HepG2 (cell line): ENCODE data around the gene GOLGA6D. TPM values are rescaled to one million over a fixed set of nuclear protein-coding genes. Genes with fewer than 3 reads are reported as not detected.
A peak's percentile ranks its signal among the peaks of the same experiment; 100 is the strongest.

Source experiments
- ELF4 ChIP-seq: sonication (generic); formaldehyde crosslinking; IDR thresholded peaks from 2 replicates; pipeline ENCODE4 v1.5.0; 2020; ENCODE audit warnings: missing genetic modification reagents, mild to moderate bottlenecking, moderate library complexity, borderline replicate concordance
- ERF ChIP-seq: IDR thresholded peaks from 2 replicates; pipeline ENCODE4 v1.6.1; 2018; ENCODE audit warnings: missing biosample characterization, missing genetic modification reagents
- ISL2 ChIP-seq: sonication (generic); formaldehyde crosslinking; IDR thresholded peaks from 2 replicates; pipeline ENCODE4 v1.5.0; 2020; ENCODE audit warnings: missing genetic modification reagents
- MIXL1 ChIP-seq: IDR thresholded peaks from 2 replicates; pipeline ENCODE4 v1.6.1; 2016
- NCOA2 ChIP-seq: sonication (generic); formaldehyde crosslinking; IDR thresholded peaks from 2 replicates; pipeline ENCODE4 v1.8.0; 2022; ENCODE audit warnings: inconsistent platforms
- PAWR ChIP-seq: sonication (generic); formaldehyde crosslinking; IDR thresholded peaks from 2 replicates; pipeline ENCODE4 v1.4.0; 2020; ENCODE audit warnings: missing genetic modification reagents, mild to moderate bottlenecking, borderline replicate concordance
- PHF8 ChIP-seq: sonication (generic); formaldehyde crosslinking; IDR thresholded peaks from 2 replicates; pipeline ENCODE4 v1.5.0; 2020; ENCODE audit warnings: missing genetic modification reagents
- RFXANK ChIP-seq: IDR thresholded peaks from 2 replicates; pipeline ENCODE4 v1.6.1; 2016
- SP2 ChIP-seq: sonication (generic); formaldehyde crosslinking; IDR thresholded peaks from 2 replicates; pipeline ENCODE4 v1.5.1; 2020; ENCODE audit warnings: mild to moderate bottlenecking, missing genetic modification reagents
- YEATS2 ChIP-seq: sonication (generic); formaldehyde crosslinking; IDR thresholded peaks from 2 replicates; pipeline ENCODE4 v1.4.0; 2020; ENCODE audit warnings: missing genetic modification reagents, borderline replicate concordance
- ZBTB1 ChIP-seq: sonication (generic); formaldehyde crosslinking; IDR thresholded peaks from 2 replicates; pipeline ENCODE4 v1.4.0; 2020; ENCODE audit warnings: missing genetic modification reagents, borderline replicate concordance
- ZNF337 ChIP-seq: sonication (generic); formaldehyde crosslinking; IDR thresholded peaks from 2 replicates; pipeline ENCODE4 v1.5.1; 2020; ENCODE audit warnings: missing genetic modification reagents, low read depth, mild to moderate bottlenecking, borderline replicate concordance
- ZNF567 ChIP-seq: sonication (generic); formaldehyde crosslinking; IDR thresholded peaks from 2 replicates; pipeline ENCODE4 v1.8.1; 2023; ENCODE audit warnings: mild to moderate bottlenecking, missing genetic modification reagents, borderline replicate concordance
- ZNF850 ChIP-seq: sonication (generic); formaldehyde crosslinking; conservative IDR thresholded peaks from 2 replicates; pipeline ENCODE4 v1.9.0; 2021; ENCODE audit warnings: mild to moderate bottlenecking, missing genetic modification reagents
- polyA plus RNA-seq, 8 experiments: library from polyadenylated mRNA; depleted of rRNA in 3 of 8; stranded (reverse) in 7 of 8; unstranded in 1 of 8; fragments of >200 nt; fragmentation: Illumina TruSeq in 4 of 8; extraction: Trizol in 4 of 8; gene quantifications; 2 replicates each; pipeline versions ENCODE4 v1.2.1 to v1.2.3, GENCODE V29; 2011 to 2016; ENCODE audit warnings: low read depth in 4 of 8, missing spikeins in 1 of 8, mixed read lengths in 1 of 8; ENCODE audit not compliant: insufficient read depth in 1 of 8
- total RNA-seq, 5 experiments: library from RNA; depleted of rRNA; stranded (reverse); fragments of >200 nt; fragmentation: Illumina TruSeq; extraction: Trizol; gene quantifications; 2 replicates each; pipeline ENCODE4 v1.2.3, GENCODE V29; 2016; ENCODE audit warnings: low read depth in 1 of 5
- TF ChIP-seq, protein P1 (sequence below): sonication (generic); formaldehyde crosslinking; IDR thresholded peaks from 2 replicates; pipeline ENCODE4 v1.4.0; 2020; ENCODE audit warnings: missing genetic modification reagents, borderline replicate concordance
- TF ChIP-seq, protein P2 (sequence below): conservative IDR thresholded peaks from 2 replicates; pipeline ENCODE4 v1.6.1; 2018; ENCODE audit warnings: missing genetic modification reagents
- TF ChIP-seq, protein P3 (sequence below): sonication (generic); formaldehyde crosslinking; IDR thresholded peaks from 2 replicates; pipeline ENCODE4 v1.8.0; 2022; ENCODE audit warnings: low read depth, missing genetic modification reagents
- TF ChIP-seq, protein P4 (sequence below): sonication (generic); formaldehyde crosslinking; conservative IDR thresholded peaks from 2 replicates; pipeline ENCODE4 v1.8.0; 2022; ENCODE audit warnings: missing genetic modification reagents
- TF ChIP-seq, protein P5 (sequence below): sonication (generic); formaldehyde crosslinking; IDR thresholded peaks from 2 replicates; pipeline ENCODE4 v1.8.1; 2023; ENCODE audit warnings: mild to moderate bottlenecking, missing genetic modification reagents, borderline replicate concordance

The GOLGA6D gene
- total and polyA plus RNA-seq, 2 of the 13 experiments (the other 11 are each of a cell fraction or from before 2014, with no cell fraction given) = 0.04 TPM; not detected in 1

DNA sequence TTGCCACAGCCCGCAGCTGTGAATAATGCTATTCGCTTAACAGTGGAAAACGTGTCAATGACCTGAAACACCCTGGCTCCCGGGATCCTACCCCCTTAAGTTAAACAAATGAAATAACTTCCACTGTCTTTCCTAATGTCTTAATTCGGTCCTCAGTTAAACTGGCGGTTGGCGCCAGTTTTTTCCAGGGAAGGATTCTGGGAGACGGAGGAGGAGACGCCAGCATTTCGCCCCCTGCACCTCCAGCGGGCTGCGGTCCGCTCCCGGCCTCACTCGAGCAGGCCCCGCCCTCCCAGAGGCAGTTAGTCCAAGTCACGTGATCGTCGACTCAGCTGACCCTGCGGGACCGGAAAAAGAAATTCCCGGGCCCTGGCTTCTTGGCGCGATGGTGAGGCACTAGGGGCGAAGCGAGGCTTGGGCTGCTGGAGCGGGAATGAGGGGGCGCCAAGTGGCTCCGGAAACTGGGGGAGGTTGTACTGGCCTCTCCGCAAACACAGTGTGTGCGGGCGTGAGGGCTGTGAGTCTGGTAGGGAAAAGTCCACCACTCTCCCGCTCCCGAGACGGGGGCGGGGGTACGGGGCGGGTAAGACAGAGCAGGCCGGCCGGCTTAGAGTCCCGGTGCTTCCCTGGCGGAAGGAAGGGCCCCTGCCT, 53.2 kb downstream of the GOLGA6D start, which contains the start of gene COMMD4 (continued):
- TF ChIP-seq, protein P1, sequence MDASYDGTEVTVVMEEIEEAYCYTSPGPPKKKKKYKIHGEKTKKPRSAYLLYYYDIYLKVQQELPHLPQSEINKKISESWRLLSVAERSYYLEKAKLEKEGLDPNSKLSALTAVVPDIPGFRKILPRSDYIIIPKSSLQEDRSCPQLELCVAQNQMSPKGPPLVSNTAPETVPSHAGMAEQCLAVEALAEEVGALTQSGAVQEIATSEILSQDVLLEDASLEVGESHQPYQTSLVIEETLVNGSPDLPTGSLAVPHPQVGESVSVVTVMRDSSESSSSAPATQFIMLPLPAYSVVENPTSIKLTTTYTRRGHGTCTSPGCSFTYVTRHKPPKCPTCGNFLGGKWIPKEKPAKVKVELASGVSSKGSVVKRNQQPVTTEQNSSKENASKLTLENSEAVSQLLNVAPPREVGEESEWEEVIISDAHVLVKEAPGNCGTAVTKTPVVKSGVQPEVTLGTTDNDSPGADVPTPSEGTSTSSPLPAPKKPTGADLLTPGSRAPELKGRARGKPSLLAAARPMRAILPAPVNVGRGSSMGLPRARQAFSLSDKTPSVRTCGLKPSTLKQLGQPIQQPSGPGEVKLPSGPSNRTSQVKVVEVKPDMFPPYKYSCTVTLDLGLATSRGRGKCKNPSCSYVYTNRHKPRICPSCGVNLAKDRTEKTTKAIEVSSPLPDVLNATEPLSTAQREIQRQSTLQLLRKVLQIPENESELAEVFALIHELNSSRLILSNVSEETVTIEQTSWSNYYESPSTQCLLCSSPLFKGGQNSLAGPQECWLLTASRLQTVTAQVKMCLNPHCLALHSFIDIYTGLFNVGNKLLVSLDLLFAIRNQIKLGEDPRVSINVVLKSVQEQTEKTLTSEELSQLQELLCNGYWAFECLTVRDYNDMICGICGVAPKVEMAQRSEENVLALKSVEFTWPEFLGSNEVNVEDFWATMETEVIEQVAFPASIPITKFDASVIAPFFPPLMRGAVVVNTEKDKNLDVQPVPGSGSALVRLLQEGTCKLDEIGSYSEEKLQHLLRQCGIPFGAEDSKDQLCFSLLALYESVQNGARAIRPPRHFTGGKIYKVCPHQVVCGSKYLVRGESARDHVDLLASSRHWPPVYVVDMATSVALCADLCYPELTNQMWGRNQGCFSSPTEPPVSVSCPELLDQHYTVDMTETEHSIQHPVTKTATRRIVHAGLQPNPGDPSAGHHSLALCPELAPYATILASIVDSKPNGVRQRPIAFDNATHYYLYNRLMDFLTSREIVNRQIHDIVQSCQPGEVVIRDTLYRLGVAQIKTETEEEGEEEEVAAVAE (CRISPR knock-in tag) = peak; percentile 79; the same call in 1 of the 2 replicates
- TF ChIP-seq ERF (peak; percentile 73; the same call in 1 of the 2 replicates), ZNF337 (peak; percentile 69; the same call in 1 of the 2 replicates), MIXL1 (peak; percentile 88), RFXANK (CRISPR knock-in tag) (peak; percentile 62; the same call in 1 of the 2 replicates), ZNF850 (no peak), ZNF567 (CRISPR knock-in tag) (0 out of 2 replicates have a peak, but pooled peaks have one; percentile 61), ISL2 (CRISPR knock-in tag) (peak; percentile 60; the same call in 1 of the 2 replicates), ZBTB1 (no peak), YEATS2 (CRISPR knock-in tag) (peak; percentile 97), SP2 (CRISPR knock-in tag) (no peak), NCOA2 (peak; percentile 65), PHF8 (peak; percentile 88), ELF4 (CRISPR knock-in tag) (0 out of 2 replicates have a peak, but pooled peaks have one; percentile 86), PAWR (CRISPR knock-in tag) (no peak)
- TF ChIP-seq, protein P2, sequence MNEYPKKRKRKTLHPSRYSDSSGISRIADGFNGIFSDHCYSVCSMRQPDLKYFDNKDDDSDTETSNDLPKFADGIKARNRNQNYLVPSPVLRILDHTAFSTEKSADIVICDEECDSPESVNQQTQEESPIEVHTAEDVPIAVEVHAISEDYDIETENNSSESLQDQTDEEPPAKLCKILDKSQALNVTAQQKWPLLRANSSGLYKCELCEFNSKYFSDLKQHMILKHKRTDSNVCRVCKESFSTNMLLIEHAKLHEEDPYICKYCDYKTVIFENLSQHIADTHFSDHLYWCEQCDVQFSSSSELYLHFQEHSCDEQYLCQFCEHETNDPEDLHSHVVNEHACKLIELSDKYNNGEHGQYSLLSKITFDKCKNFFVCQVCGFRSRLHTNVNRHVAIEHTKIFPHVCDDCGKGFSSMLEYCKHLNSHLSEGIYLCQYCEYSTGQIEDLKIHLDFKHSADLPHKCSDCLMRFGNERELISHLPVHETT (CRISPR knock-in tag) = peak; percentile 78
- TF ChIP-seq, protein P3, sequence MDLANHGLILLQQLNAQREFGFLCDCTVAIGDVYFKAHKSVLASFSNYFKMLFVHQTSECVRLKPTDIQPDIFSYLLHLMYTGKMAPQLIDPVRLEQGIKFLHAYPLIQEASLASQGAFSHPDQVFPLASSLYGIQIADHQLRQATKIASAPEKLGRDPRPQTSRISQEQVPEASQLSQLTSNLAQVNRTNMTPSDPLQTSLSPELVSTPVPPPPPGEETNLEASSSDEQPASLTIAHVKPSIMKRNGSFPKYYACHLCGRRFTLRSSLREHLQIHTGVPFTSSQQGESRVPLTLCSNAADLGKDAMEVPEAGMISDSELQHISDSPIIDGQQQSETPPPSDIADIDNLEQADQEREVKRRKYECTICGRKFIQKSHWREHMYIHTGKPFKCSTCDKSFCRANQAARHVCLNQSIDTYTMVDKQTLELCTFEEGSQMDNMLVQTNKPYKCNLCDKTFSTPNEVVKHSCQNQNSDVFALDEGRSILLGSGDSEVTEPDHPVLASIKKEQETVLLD (CRISPR knock-in tag) = no peak; the same call in 1 of the 2 replicates
- TF ChIP-seq, protein P4, sequence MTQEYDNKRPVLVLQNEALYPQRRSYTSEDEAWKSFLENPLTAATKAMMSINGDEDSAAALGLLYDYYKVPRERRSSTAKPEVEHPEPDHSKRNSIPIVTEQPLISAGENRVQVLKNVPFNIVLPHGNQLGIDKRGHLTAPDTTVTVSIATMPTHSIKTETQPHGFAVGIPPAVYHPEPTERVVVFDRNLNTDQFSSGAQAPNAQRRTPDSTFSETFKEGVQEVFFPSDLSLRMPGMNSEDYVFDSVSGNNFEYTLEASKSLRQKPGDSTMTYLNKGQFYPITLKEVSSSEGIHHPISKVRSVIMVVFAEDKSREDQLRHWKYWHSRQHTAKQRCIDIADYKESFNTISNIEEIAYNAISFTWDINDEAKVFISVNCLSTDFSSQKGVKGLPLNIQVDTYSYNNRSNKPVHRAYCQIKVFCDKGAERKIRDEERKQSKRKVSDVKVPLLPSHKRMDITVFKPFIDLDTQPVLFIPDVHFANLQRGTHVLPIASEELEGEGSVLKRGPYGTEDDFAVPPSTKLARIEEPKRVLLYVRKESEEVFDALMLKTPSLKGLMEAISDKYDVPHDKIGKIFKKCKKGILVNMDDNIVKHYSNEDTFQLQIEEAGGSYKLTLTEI (CRISPR knock-in tag) = no peak
- TF ChIP-seq, protein P5, sequence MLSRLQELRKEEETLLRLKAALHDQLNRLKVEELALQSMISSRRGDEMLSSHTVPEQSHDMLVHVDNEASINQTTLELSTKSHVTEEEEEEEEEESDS = no peak
